GM23338 (cell line): ENCODE results near the gene NR2C1. TPM values are rescaled to one million over a fixed set of nuclear protein-coding genes. Genes with fewer than 3 reads are reported as not detected.

Experiments
- ATAC-seq: fragments of 200-7000 bp; cut with Tn5 transposase; 3 replicates; pipeline ENCODE4 v1.9.1; 2020
- DNase-seq: peaks from one replicate; pipeline ENCODE4 v3.0.0-alpha.2; 2015; ENCODE audit warnings: low spot score
- H2AFZ ChIP-seq: fragments of 200-600 bp; sonication (generic); 2 replicates; pipeline ENCODE4 v1.8.0; 2016; ENCODE audit warnings: antibody characterized with exemption, mild to moderate bottlenecking, moderate library complexity
- H3F3A ChIP-seq: fragments of 200-600 bp; sonication (generic); replicated peaks from 2 replicates; pipeline ENCODE4 v1.8.0; 2017; ENCODE audit warnings: antibody characterized with exemption, mixed run types, low read depth
- H3K27ac ChIP-seq: fragments of 200-600 bp; sonication (generic); 2 replicates; pipeline ENCODE4 v1.6.1; 2016; ENCODE audit warnings: low read depth
- H3K27me3 ChIP-seq: fragments of 200-600 bp; sonication (generic); 2 replicates; pipeline ENCODE4 v1.8.0; 2016; ENCODE audit warnings: mild to moderate bottlenecking, mixed run types, moderate library complexity; ENCODE audit not compliant: insufficient read depth
- H3K36me3 ChIP-seq: fragments of 200-600 bp; sonication (generic); 2 replicates; pipeline ENCODE4 v1.8.0; 2016; ENCODE audit warnings: mild to moderate bottlenecking; ENCODE audit not compliant: insufficient read depth
- H3K4me1 ChIP-seq: fragments of 200-600 bp; sonication (generic); 2 replicates; pipeline ENCODE4 v1.8.0; 2016; ENCODE audit warnings: mild to moderate bottlenecking, moderate library complexity; ENCODE audit not compliant: insufficient read depth
- H3K4me2 ChIP-seq: fragments of 200-600 bp; sonication (generic); 2 replicates; pipeline ENCODE4 v1.7.1; 2017; ENCODE audit warnings: mixed run types
- H3K4me3 ChIP-seq: fragments of 200-600 bp; sonication (generic); 2 replicates; pipeline ENCODE4 v1.6.1; 2016; ENCODE audit warnings: mixed run types
- H3K79me2 ChIP-seq: fragments of 200-600 bp; sonication (generic); replicated peaks from 2 replicates; pipeline ENCODE4 v1.8.0; 2017; ENCODE audit warnings: mild to moderate bottlenecking; ENCODE audit not compliant: insufficient read depth
- H3K9me2 ChIP-seq: fragments of 200-600 bp; sonication (generic); 2 replicates; pipeline ENCODE4 v1.8.0; 2017; ENCODE audit not compliant: insufficient read depth
- H4K20me1 ChIP-seq: fragments of 200-600 bp; sonication (generic); replicated peaks from 2 replicates; pipeline ENCODE4 v1.8.0; 2017; ENCODE audit warnings: mild to moderate bottlenecking; ENCODE audit not compliant: insufficient read depth
- H3K27ac Mint-ChIP-seq: 2 replicates; pipeline ENCODE4 v1.8.0; 2020; ENCODE audit warnings: inconsistent platforms, mild to moderate bottlenecking, moderate library complexity, mixed read lengths
- H3K27me3 Mint-ChIP-seq: 3 replicates; pipeline ENCODE4 v1.8.0; 2022; ENCODE audit warnings: low read depth, mild to moderate bottlenecking, moderate library complexity, mixed read lengths, inconsistent platforms; ENCODE audit not compliant: insufficient read depth, poor library complexity
- H3K36me3 Mint-ChIP-seq: 3 replicates; pipeline ENCODE4 v1.8.0; 2021; ENCODE audit warnings: low read depth, mild to moderate bottlenecking, inconsistent platforms, moderate library complexity, mixed read lengths
- H3K4me1 Mint-ChIP-seq: 3 replicates; pipeline ENCODE4 v1.8.0; 2020; ENCODE audit warnings: mild to moderate bottlenecking, inconsistent platforms, mixed read lengths
- H3K4me3 Mint-ChIP-seq: 3 replicates; pipeline ENCODE4 v1.8.0; 2021; ENCODE audit warnings: moderate library complexity, mild to moderate bottlenecking, inconsistent platforms, mixed read lengths
- H3K9me3 Mint-ChIP-seq: 3 replicates; pipeline ENCODE4 v1.8.0; 2020; ENCODE audit warnings: moderate library complexity, mild to moderate bottlenecking, inconsistent platforms, mixed read lengths
- CREB1 ChIP-seq: fragments of 250-450 bp; sonication (Bioruptor Pico); IDR thresholded peaks from 2 replicates; pipeline ENCODE4 v1.5.0; 2020; ENCODE audit warnings: low read depth, mild to moderate bottlenecking, moderate library complexity
- ETS1 ChIP-seq: IDR thresholded peaks from 2 replicates; pipeline ENCODE4 v1.6.1; 2016; ENCODE audit warnings: antibody characterized with exemption
- EZH2 ChIP-seq: fragments of 200-600 bp; sonication (generic); IDR thresholded peaks from one replicate; pipeline ENCODE4 v1.8.0; 2017; ENCODE audit warnings: antibody characterized with exemption, mild to moderate bottlenecking, low read depth; ENCODE audit not compliant: unreplicated experiment
- EZH2phosphoT487 ChIP-seq: fragments of 200-600 bp; sonication (generic); IDR thresholded peaks from one replicate; pipeline ENCODE4 v1.8.1; 2018; ENCODE audit warnings: antibody characterized with exemption; ENCODE audit not compliant: unreplicated experiment
- NANOG ChIP-seq: IDR thresholded peaks from 2 replicates; pipeline ENCODE4 v1.6.1; 2016; ENCODE audit warnings: antibody characterized with exemption, borderline replicate concordance
- POLR2AphosphoS5 ChIP-seq: IDR thresholded peaks from 2 replicates; pipeline ENCODE4 v1.6.1; 2016; ENCODE audit warnings: antibody characterized with exemption, low read depth
- ZNF462 ChIP-seq: fragments of 250-450 bp; sonication (Bioruptor Pico); IDR thresholded peaks from 2 replicates; pipeline ENCODE4 v1.5.0; 2020; ENCODE audit warnings: mild to moderate bottlenecking, moderate library complexity
- polyA plus RNA-seq: library from polyadenylated mRNA; unstranded; fragments of >200 nt; fragmentation: Nextera tagmentation; extraction: Ambion mirVana; gene quantifications from 2 replicates; pipeline ENCODE4 v1.2.1, GENCODE V29; 2016
- total RNA-seq: library from RNA; depleted of rRNA; stranded (reverse); fragments of >200 nt; shearing (Covaris generic); gene quantifications from 2 replicates; pipeline ENCODE4 v1.2.3, GENCODE V29; 2014

Gene NR2C1
- total and polyA plus RNA-seq, 2 experiments from 2014 or later = 41.1 to 45.3 TPM

- TF ChIP-seq ZNF462 (CRISPR knock-in tag) (no peak), EZH2 (no peak), CREB1 (CRISPR knock-in tag) (no peak), EZH2phosphoT487 (no peak), NANOG (no peak), ETS1 (no peak), POLR2AphosphoS5 (no peak)
Observed at GRCh38 chr12:95104919-95105452, 31.6 kb upstream of the NR2C1 start (continued).

- Histone ChIP-seq H3K36me3 (peaks cover 27% of the 10 kb centered on the region), H3F3A (no peaks in the 10 kb centered on the region), H3K79me2 (no peaks in the 10 kb centered on the region), H2AFZ (no peak overlapping the region), H3K4me3 (no peak overlapping the region), H3K9me2 (no peaks in the 10 kb centered on the region), H3K4me2 (no peak overlapping the region), H3K4me1 (no peaks in the 10 kb centered on the region), H4K20me1 (no peaks in the 10 kb centered on the region; the same call in 1 of the 2 replicates), H3K27me3 (no peaks in the 10 kb centered on the region), H3K27ac (no peak overlapping the region)
- DNase-seq (no peak), ATAC-seq (no peak)
- Mint-ChIP-seq H3K27me3 (no peaks in the 10 kb centered on the region), H3K27ac (no peak overlapping the region), H3K4me3 (no peak overlapping the region), H3K36me3 (peaks cover 49% of the 10 kb centered on the region), H3K4me1 (no peaks in the 10 kb centered on the region), H3K9me3 (no peaks in the 10 kb centered on the region)
- no peak for TF ChIP-seq ZNF462 (CRISPR knock-in tag)
Observed at GRCh38 chr12:95102916-95103671, 29.7 kb upstream of the NR2C1 start.
